Esophagus (tissue), 2 donors: Measurements from ENCODE around the gene RPS6KC1. TPM values are rescaled to one million over a fixed set of nuclear protein-coding genes. Genes with fewer than 3 reads are reported as not detected.

ENCODE experiments used
- H3K27ac ChIP-seq, 2 donors: one replicate each; pipeline ENCODE4 v1.5.1; 2013; ENCODE audit warnings: low read depth in 2 of 2, mild to moderate bottlenecking in 2 of 2, inconsistent platforms in 1 of 2, low read length in 1 of 2, moderate library complexity in 1 of 2
- H3K27me3 ChIP-seq, 2 donors: one replicate each; pipeline ENCODE4 v1.6.1; 2013; ENCODE audit warnings: low read length in 2 of 2, control low read depth in 1 of 2, mild to moderate bottlenecking in 1 of 2; ENCODE audit not compliant: insufficient read depth in 2 of 2, control insufficient read depth in 1 of 2
- H3K36me3 ChIP-seq, 2 donors: one replicate each; pipeline ENCODE4 v1.6.1; 2013; ENCODE audit warnings: low read length in 1 of 2; ENCODE audit not compliant: control insufficient read depth in 2 of 2, insufficient read depth in 2 of 2
- H3K4me1 ChIP-seq, 2 donors: one replicate each; pipeline ENCODE4 v1.6.1; 2013; ENCODE audit warnings: low read length in 1 of 2; ENCODE audit not compliant: control insufficient read depth in 2 of 2, insufficient read depth in 2 of 2
- H3K4me3 ChIP-seq, 2 donors: one replicate each; pipeline ENCODE4 v1.5.1; 2013; ENCODE audit warnings: low read length in 2 of 2, mild to moderate bottlenecking in 2 of 2, low read depth in 1 of 2, moderate library complexity in 1 of 2
- H3K9me3 ChIP-seq, 2 donors: one replicate each; pipeline ENCODE4 v1.6.1; 2013; ENCODE audit warnings: mild to moderate bottlenecking in 2 of 2, low read depth in 1 of 2, low read length in 1 of 2, moderate library complexity in 1 of 2; ENCODE audit not compliant: control insufficient read depth in 2 of 2, insufficient read depth in 1 of 2
- WGBS, 2 donors: extraction: QIAGEN DNeasy Blood & Tissue Kit; methylation state at CpG; one replicate each; pipeline ENCODE4 v1.1.7; 2013; 5-methylcytosine and 5-hydroxymethylcytosine counted together
- polyA plus RNA-seq, 2 donors: library from polyadenylated mRNA; stranded (reverse); fragments of 200-250 nt; gene quantifications; one replicate each; pipeline ENCODE4 v1.2.3, GENCODE V29; 2013
- donor health status: healthy with polysubstance abuse.
- donor health status: Bipolar disorder and iron deficiency.

The RPS6KC1 gene
- polyA plus RNA-seq, 2 donors: 2.2 to 3.8 TPM

DNA sequence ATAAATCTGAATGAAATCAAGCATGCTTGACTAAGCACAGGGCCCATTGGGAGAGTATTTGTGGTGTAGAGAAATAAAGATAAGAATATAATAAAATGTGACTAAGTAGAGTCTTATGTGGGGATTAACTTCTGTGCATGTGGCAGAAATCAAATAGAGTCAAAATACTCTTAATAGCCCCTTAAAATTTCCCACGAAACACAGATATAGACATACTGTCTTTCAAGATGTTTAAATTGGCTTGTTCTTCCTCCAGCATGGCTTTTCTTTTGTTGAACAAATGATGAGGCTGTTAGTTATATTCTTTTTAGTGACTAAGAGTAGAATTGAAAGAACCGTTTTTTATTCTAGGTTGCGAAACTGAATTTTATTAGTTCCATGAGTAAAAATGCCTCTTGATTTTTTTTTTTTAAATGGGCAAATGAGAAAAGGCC, 112.3 kb downstream of the RPS6KC1 start:
- H3K4me1 ChIP-seq: no peaks in the 10 kb centered on the region
- no peak overlapping the region for H3K27ac ChIP-seq
- no peak overlapping the region for H3K4me3 ChIP-seq
- H3K27me3 ChIP-seq: no peaks in the 10 kb centered on the region
- H3K36me3 ChIP-seq: no peaks in the 10 kb centered on the region
- no peaks in the 10 kb centered on the region for H3K9me3 ChIP-seq
- 83 to 86% methylated on average over 3 of the region's 3 CpGs for WGBS, 2 donors

DNA sequence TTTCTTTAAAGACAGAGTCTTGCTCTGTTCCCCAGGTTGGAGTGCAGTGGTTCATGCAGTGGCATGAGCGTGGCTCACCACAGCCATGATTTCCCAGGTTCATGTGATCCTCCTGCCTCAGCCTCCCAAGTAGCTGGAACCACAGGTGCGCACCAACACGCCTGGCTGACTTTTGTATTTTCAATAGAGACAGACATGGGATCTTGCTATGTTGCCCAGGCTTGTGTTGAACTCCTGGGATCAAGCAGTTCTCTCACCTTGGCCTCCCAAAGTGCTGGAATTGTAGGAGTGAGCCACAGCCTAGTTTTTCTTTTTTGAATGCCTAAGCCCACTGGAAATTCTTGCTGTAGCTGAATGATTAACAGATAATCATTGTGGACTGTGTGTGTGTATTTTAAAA, 113.5 kb downstream of the RPS6KC1 start:
- Histone ChIP-seq H3K27me3 (no peaks in the 10 kb centered on the region), H3K4me1 (no peaks in the 10 kb centered on the region), H3K9me3 (no peaks in the 10 kb centered on the region), H3K36me3 (no peaks in the 10 kb centered on the region), H3K27ac (no peak overlapping the region), H3K4me3 (no peak overlapping the region)
- WGBS, 2 donors: 96 to 99% methylated on average over 3 of the region's 3 CpGs

DNA sequence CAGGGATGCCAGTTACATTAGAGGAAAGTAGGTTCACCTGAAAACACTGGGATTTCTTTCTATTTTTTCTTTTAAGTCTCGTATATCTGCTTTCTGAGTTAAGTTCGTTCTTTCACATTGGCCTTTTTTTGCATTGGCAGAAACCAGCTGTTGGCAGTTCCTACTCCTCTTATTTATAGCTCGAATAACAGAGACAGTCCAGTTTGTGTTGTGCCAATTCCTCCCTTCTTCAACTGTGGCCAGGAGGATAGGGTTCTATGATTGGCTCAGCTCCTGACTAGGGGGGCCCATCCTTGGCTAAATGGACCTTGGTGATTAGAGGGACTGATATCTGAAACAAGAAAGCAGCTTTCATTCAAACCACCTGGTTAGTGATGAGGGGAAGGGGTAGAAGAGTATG, 115.8 kb downstream of the RPS6KC1 start:
- H3K36me3 ChIP-seq: no peaks in the 10 kb centered on the region
- H3K27ac ChIP-seq: no peak overlapping the region
- 52 to 65% methylated on average over 3 of the region's 3 CpGs for WGBS, 2 donors
- no peaks in the 10 kb centered on the region for H3K27me3 ChIP-seq
- no peaks in the 10 kb centered on the region for H3K9me3 ChIP-seq
- no peaks in the 10 kb centered on the region for H3K4me1 ChIP-seq
- H3K4me3 ChIP-seq: no peak overlapping the region

DNA sequence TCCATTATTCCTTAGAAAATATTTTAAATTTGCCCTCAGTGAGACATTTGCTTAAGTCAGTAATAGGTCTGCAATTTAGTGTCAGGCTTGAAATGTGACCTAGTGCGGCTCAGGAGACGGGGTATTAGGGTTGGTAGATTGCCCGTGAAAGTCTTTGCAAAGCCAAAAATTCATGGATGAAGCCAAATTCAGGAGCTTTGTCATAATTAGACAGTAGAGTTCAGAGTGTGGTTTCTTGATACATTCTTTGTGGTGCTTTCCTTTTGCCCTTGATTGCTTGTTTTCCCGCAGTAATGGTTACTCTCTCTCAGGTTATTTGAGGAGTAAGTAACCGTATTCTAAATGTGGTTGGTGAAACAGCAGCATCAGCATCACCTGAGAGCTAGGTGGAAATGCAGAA, 120.7 kb downstream of the RPS6KC1 start:
- Histone ChIP-seq H3K4me1 (no peaks in the 10 kb centered on the region), H3K27ac (no peak overlapping the region)

DNA sequence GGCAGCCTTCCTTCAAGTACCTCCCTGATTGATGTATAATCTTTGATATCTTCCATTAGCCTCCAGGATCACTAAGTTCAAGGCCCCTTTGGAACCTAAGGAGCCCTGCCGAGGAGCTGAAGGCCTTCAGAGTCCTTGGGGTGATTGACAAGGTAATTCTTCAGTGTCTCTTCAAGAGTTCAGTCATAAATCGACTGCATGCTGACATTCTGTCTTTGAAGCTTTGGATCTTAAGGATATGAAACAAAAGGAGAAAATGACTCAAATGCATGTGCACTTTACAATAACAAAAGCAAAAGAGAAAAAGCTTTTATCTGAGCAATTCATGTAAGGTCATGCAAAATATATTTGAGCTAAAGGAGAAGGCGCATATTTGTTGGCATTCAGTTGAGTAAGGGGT, 125.3 kb downstream of the RPS6KC1 start:
- no peak overlapping the region for H3K4me3 ChIP-seq
- H3K27me3 ChIP-seq: no peaks in the 10 kb centered on the region
- H3K27ac ChIP-seq: no peak overlapping the region
- H3K4me1 ChIP-seq: no peaks in the 10 kb centered on the region
- no peaks in the 10 kb centered on the region for H3K36me3 ChIP-seq
- H3K9me3 ChIP-seq: no peaks in the 10 kb centered on the region
- WGBS, 2 donors: 69 to 81% methylated on average over 3 of the region's 3 CpGs

More for the DNA sequence above, 120.7 kb downstream of the RPS6KC1 start:
- no peaks in the 10 kb centered on the region for H3K27me3 ChIP-seq
- H3K9me3 ChIP-seq: no peaks in the 10 kb centered on the region
- no peaks in the 10 kb centered on the region for H3K36me3 ChIP-seq
- H3K4me3 ChIP-seq: no peak overlapping the region
- WGBS, 2 donors: 95 to 96% methylated on average over 5 of the region's 5 CpGs

DNA sequence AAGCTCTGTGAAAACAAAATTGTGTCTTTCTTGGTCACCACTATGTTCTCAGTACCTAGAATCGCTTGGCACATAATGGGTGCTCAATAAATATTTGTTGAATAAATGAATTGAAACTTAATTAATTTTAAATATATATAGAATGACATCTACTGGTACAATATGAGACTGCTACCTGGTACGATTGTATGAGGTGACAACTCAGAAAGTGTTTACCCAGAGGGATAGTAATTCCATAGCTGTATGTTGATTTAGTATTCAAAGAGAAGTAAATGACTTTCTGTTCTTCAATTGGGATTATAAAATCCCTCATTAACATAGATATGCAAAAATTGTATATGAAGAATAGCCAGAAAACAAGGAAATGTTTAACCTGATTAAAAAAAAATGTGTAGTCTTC, 128.7 kb downstream of the RPS6KC1 start:
- 87 to 92% methylated on average over 2 of the region's 2 CpGs for WGBS, 2 donors
- Histone ChIP-seq H3K9me3 (no peaks in the 10 kb centered on the region), H3K4me1 (no peaks in the 10 kb centered on the region), H3K4me3 (no peak overlapping the region), H3K27ac (no peak overlapping the region), H3K27me3 (no peaks in the 10 kb centered on the region), H3K36me3 (no peaks in the 10 kb centered on the region)

DNA sequence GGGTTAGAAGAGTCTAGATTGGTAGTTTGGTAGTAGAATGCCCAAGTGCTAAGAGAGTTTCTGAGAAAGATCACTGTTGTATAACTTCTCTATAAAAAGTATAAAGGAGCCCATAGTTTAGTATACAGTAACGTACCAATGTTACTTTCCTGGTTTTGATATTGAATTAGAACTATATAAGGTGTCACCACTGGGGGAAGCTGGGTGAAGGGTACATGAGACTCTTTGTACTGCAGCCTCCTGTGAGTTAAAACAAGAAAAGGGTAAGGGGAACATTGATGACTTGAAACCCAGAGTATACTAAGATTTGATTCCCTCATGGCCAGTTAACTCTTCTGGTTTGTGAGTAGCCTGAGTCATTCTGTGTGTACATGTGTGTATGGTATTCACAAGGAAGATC, 129.8 kb downstream of the RPS6KC1 start:
- WGBS, 2 donors: 93 to 96% methylated on average over 1 of the region's 1 CpG
- H3K4me1 ChIP-seq: no peaks in the 10 kb centered on the region

DNA sequence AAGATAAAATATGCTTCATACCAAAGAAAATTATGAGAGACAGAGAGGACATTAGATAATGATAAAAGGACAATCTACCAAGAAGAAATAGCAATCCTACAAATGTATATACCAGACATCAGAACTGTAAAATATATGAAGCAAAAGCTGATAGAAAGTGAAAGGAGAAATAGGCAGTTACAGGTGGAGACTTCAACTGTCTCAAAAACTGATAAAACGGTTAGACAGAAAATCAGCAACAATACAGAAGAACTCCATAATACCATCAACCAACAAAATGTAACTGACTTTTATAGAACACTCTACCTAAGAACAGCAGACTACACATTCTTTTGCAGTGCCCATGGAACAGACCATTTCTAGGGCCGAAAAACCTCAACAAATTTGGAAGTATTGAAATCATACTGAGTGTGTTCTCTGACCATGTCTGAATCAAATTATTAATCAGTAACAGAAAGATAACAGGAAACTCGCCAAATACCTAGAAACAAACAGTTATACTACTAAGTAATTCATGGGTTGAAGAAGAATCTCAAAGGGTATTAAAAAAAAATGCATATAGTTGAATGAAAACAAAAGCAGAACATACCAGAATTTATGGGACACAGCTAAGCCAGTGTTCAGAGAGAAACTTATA, 132.1 kb downstream of the RPS6KC1 start:
- 86 to 93% methylated on average over 3 of the region's 3 CpGs for WGBS, 2 donors
- Histone ChIP-seq H3K27ac (no peak overlapping the region), H3K4me3 (no peak overlapping the region)

More for the DNA sequence above, 129.8 kb downstream of the RPS6KC1 start:
- Histone ChIP-seq H3K9me3 (no peaks in the 10 kb centered on the region), H3K4me3 (no peak overlapping the region), H3K36me3 (no peaks in the 10 kb centered on the region), H3K27ac (no peak overlapping the region), H3K27me3 (no peaks in the 10 kb centered on the region)

DNA sequence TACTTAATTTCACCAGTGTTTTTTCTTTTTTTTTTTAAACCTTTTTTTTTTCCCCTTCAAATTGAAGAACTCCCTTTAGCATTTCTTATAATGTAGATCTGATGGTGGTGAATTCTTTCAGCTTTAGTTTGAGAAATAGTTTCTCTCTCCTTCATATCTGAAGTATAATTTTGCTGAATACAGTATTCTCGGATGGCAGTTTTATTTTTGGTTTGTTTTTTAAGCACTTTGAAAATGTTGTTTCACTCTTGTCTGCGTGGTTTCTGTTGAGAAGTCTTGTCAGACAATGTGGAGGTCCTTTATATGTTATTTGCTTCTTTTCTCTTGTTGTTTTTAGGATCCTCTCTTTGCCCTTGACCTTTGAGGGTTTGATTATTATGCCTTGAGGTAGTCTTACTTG, 135.1 kb downstream of the RPS6KC1 start:
- no peak overlapping the region for H3K27ac ChIP-seq
- no peaks in the 10 kb centered on the region for H3K4me1 ChIP-seq
- peaks cover 0 to 4% of the 10 kb centered on the region in 2 donors for H3K9me3 ChIP-seq
- H3K27me3 ChIP-seq: no peaks in the 10 kb centered on the region
- H3K4me3 ChIP-seq: no peak overlapping the region
- H3K36me3 ChIP-seq: no peaks in the 10 kb centered on the region
- WGBS, 2 donors: 94% methylated on average over 2 of the region's 2 CpGs

More for the DNA sequence above, 132.1 kb downstream of the RPS6KC1 start:
- Histone ChIP-seq H3K4me1 (no peaks in the 10 kb centered on the region), H3K36me3 (no peaks in the 10 kb centered on the region), H3K9me3 (peaks cover 0 to 4% of the 10 kb centered on the region in 2 donors), H3K27me3 (no peaks in the 10 kb centered on the region)

DNA sequence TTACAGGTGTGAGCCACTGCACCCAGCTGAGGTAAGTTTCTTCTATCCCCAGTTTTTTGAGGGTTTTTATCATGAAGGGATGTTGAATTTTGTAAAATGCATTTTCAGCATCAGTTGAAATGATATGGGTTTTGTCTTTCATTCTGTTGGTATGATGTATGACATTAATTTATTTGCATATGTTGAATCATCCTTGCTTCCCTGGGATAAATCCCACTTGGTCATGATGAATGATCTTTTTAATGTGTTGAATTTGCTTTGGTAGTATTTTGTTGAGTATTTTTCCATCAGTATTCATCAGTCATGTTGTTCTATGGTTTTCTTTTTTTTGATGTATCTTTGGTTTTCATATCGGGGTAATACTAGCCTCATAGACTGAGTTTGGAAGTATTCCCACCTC, 141.0 kb downstream of the RPS6KC1 start:
- WGBS, 2 donors: 90 to 91% methylated on average over 1 of the region's 1 CpG
- Histone ChIP-seq H3K4me1 (no peaks in the 10 kb centered on the region), H3K4me3 (no peak overlapping the region), H3K27ac (no peak overlapping the region), H3K9me3 (peaks cover 0 to 4% of the 10 kb centered on the region in 2 donors), H3K27me3 (no peaks in the 10 kb centered on the region), H3K36me3 (no peaks in the 10 kb centered on the region)
